ENCODE measurements around the gene PHC3.
"Not testable (repeated sequence)": the region's sequence is repeated elsewhere in the genome, so short reads cannot be mapped to it uniquely, and the experiment has no call there.

PHC3 gene

GRCh38 chr3:170180908-170181885 is at the start of gene PHC3:
Gene PHC3, minus strand, starts transcription at chr3:170181733. Its CDS starts 18 bp downstream, at chr3:170181715.
- peak; percentile 94 to 95 for DNase-seq

- no peak for DNase-seq
Measured at GRCh38 chr3:170228093-170228766, 46.7 kb upstream of the PHC3 start.

GRCh38 chr3:170226426-170226960 is 45.0 kb upstream of the PHC3 start:
- no peak for DNase-seq

GRCh38 chr3:170225166-170225565 is 43.6 kb upstream of the PHC3 start:
- DNase-seq = no peak

- DNase-seq = no peak
Measured at GRCh38 chr3:170222647-170223541, 41.4 kb upstream of the PHC3 start.

GRCh38 chr3:170221924-170222646 is 40.6 kb upstream of the PHC3 start, which contains the start of gene PRKCI:
Gene PRKCI, plus strand, starts transcription at chr3:170222424. Its CDS starts 246 bp downstream, at chr3:170222670.
- DNase-seq = peak; percentile 92 to 94

GRCh38 chr3:170220871-170221270 is 39.3 kb upstream of the PHC3 start:
- no peak for DNase-seq

- no peak for DNase-seq
Measured at GRCh38 chr3:170219850-170220249, 38.3 kb upstream of the PHC3 start.

- DNase-seq = no peak
Measured at GRCh38 chr3:170211668-170212067, 30.1 kb upstream of the PHC3 start.

- DNase-seq = no peak
Measured at GRCh38 chr3:170207717-170208116, 26.2 kb upstream of the PHC3 start.

GRCh38 chr3:170206164-170206762 is 24.7 kb upstream of the PHC3 start:
- DNase-seq = not testable (repeated sequence)

- DNase-seq = no peak
Measured at GRCh38 chr3:170205302-170205701, 23.8 kb upstream of the PHC3 start.

- no peak for DNase-seq
Measured at GRCh38 chr3:170204509-170204908, 23.0 kb upstream of the PHC3 start.

GRCh38 chr3:170204023-170204472 is 22.5 kb upstream of the PHC3 start:
- DNase-seq = no peak

- DNase-seq = no peak
Measured at GRCh38 chr3:170203457-170203856, 21.9 kb upstream of the PHC3 start.

GRCh38 chr3:170201527-170201926 is 20.0 kb upstream of the PHC3 start:
- no peak for DNase-seq

- DNase-seq = no peak
Measured at GRCh38 chr3:170200987-170201386, 19.5 kb upstream of the PHC3 start.

GRCh38 chr3:170196833-170197232 is 15.3 kb upstream of the PHC3 start:
- DNase-seq = no peak

GRCh38 chr3:170195759-170196158 is 14.2 kb upstream of the PHC3 start:
- DNase-seq = not testable (repeated sequence)

GRCh38 chr3:170189398-170190256 is 8.1 kb upstream of the PHC3 start:
- no peak for DNase-seq
